ENCODE results near the gene PPP2R2D.

Gene PPP2R2D

GRCh38 chr10:131872011-131872826, 28.6 kb upstream of the PPP2R2D start:
- H3K9me3 ChIP-seq (ENCODE audit: low read depth, low read length) = no peaks in the 10 kb centered on the region
- TF ChIP-seq POLR2AphosphoS5 (IDR thresholded peaks at IDR 0.05; ENCODE audit: borderline replicate concordance, low read depth, low read length) (no peak), FOXP2 (optimal IDR thresholded peaks at IDR 0.05; ENCODE audit: control extremely low read depth, extremely low read length, insufficient read depth) (no peak), EZH2 (IDR thresholded peaks at IDR 0.05) (no peak)
- H3K4me3 ChIP-seq = no peak overlapping the region
- no peaks in the 10 kb centered on the region for H3K36me3 ChIP-seq (ENCODE audit: insufficient read depth, low read length)
- no peak overlapping the region for H3K27ac ChIP-seq
- no peak for DNase-seq (ENCODE audit: low read depth, low spot score)
- H3K9ac ChIP-seq (ENCODE audit: insufficient read length) = no peak overlapping the region

- no peak overlapping the region for H3K27ac ChIP-seq
- TF ChIP-seq FOXP2 (optimal IDR thresholded peaks at IDR 0.05; ENCODE audit: control extremely low read depth, extremely low read length, insufficient read depth) (no peak), POLR2AphosphoS5 (IDR thresholded peaks at IDR 0.05; ENCODE audit: borderline replicate concordance, low read depth, low read length) (no peak), EZH2 (IDR thresholded peaks at IDR 0.05) (no peak)
- H3K9me3 ChIP-seq (ENCODE audit: low read depth, low read length) = no peaks in the 10 kb centered on the region
- no peaks in the 10 kb centered on the region for H3K36me3 ChIP-seq (ENCODE audit: insufficient read depth, low read length)
- DNase-seq (ENCODE audit: low read depth, low spot score) = no peak
- H3K4me3 ChIP-seq = no peak overlapping the region
- no peak overlapping the region for H3K9ac ChIP-seq (ENCODE audit: insufficient read length)
Measured at GRCh38 chr10:131872827-131873375, 27.9 kb upstream of the PPP2R2D start.

GRCh38 chr10:131874991-131875451, 25.8 kb upstream of the PPP2R2D start:
- peak; percentile 1 for DNase-seq (ENCODE audit: low read depth, low spot score)
- H3K9me3 ChIP-seq (ENCODE audit: low read depth, low read length) = no peaks in the 10 kb centered on the region
- H3K4me3 ChIP-seq = no peak overlapping the region; the same call in 1 of the 2 replicates
- TF ChIP-seq FOXP2 (optimal IDR thresholded peaks at IDR 0.05; ENCODE audit: control extremely low read depth, extremely low read length, insufficient read depth) (no peak), POLR2AphosphoS5 (IDR thresholded peaks at IDR 0.05; ENCODE audit: borderline replicate concordance, low read depth, low read length) (no peak), EZH2 (IDR thresholded peaks at IDR 0.05) (no peak)
- H3K27ac ChIP-seq = no peak overlapping the region
- no peak overlapping the region for H3K9ac ChIP-seq (ENCODE audit: insufficient read length)
- no peaks in the 10 kb centered on the region for H3K36me3 ChIP-seq (ENCODE audit: insufficient read depth, low read length)

- Histone ChIP-seq H3K27ac (no peak overlapping the region), H3K4me3 (no peak overlapping the region), H3K9ac (ENCODE audit: insufficient read length) (no peak overlapping the region), H3K9me3 (ENCODE audit: low read depth, low read length) (no peaks in the 10 kb centered on the region), H3K36me3 (ENCODE audit: insufficient read depth, low read length) (no peaks in the 10 kb centered on the region)
- TF ChIP-seq FOXP2 (optimal IDR thresholded peaks at IDR 0.05; ENCODE audit: control extremely low read depth, extremely low read length, insufficient read depth) = no peak
- no peak for TF ChIP-seq POLR2AphosphoS5 (IDR thresholded peaks at IDR 0.05; ENCODE audit: borderline replicate concordance, low read depth, low read length)
- TF ChIP-seq EZH2 (IDR thresholded peaks at IDR 0.05) = no peak
- DNase-seq (ENCODE audit: low read depth, low spot score) = no peak
Measured at GRCh38 chr10:131875501-131875900, 25.3 kb upstream of the PPP2R2D start.

- TF ChIP-seq FOXP2 (optimal IDR thresholded peaks at IDR 0.05; ENCODE audit: control extremely low read depth, extremely low read length, insufficient read depth) = no peak
- TF ChIP-seq EZH2 (IDR thresholded peaks at IDR 0.05) = no peak
- TF ChIP-seq POLR2AphosphoS5 (IDR thresholded peaks at IDR 0.05; ENCODE audit: borderline replicate concordance, low read depth, low read length) = no peak
- Histone ChIP-seq H3K27ac (no peak overlapping the region), H3K36me3 (ENCODE audit: insufficient read depth, low read length) (no peaks in the 10 kb centered on the region), H3K9ac (ENCODE audit: insufficient read length) (no peak overlapping the region), H3K9me3 (ENCODE audit: low read depth, low read length) (no peaks in the 10 kb centered on the region), H3K4me3 (no peak overlapping the region)
- DNase-seq (ENCODE audit: low read depth, low spot score) = no peak
Measured at GRCh38 chr10:131876017-131876416, 24.8 kb upstream of the PPP2R2D start.

GRCh38 chr10:131876508-131876907, 24.3 kb upstream of the PPP2R2D start:
- DNase-seq (ENCODE audit: low read depth, low spot score) = no peak
- H3K9ac ChIP-seq (ENCODE audit: insufficient read length) = no peak overlapping the region
- no peak overlapping the region for H3K27ac ChIP-seq
- H3K9me3 ChIP-seq (ENCODE audit: low read depth, low read length) = no peaks in the 10 kb centered on the region
- H3K36me3 ChIP-seq (ENCODE audit: insufficient read depth, low read length) = no peaks in the 10 kb centered on the region
- no peak for TF ChIP-seq EZH2 (IDR thresholded peaks at IDR 0.05)
- TF ChIP-seq FOXP2 (optimal IDR thresholded peaks at IDR 0.05; ENCODE audit: control extremely low read depth, extremely low read length, insufficient read depth) = no peak
- no peak for TF ChIP-seq POLR2AphosphoS5 (IDR thresholded peaks at IDR 0.05; ENCODE audit: borderline replicate concordance, low read depth, low read length)
- H3K4me3 ChIP-seq = no peak overlapping the region

- H3K9me3 ChIP-seq (ENCODE audit: low read depth, low read length) = no peaks in the 10 kb centered on the region
- no peak overlapping the region for H3K27ac ChIP-seq
- no peak overlapping the region for H3K4me3 ChIP-seq
- TF ChIP-seq POLR2AphosphoS5 (IDR thresholded peaks at IDR 0.05; ENCODE audit: borderline replicate concordance, low read depth, low read length) = no peak
- no peak for TF ChIP-seq EZH2 (IDR thresholded peaks at IDR 0.05)
- no peak for TF ChIP-seq FOXP2 (optimal IDR thresholded peaks at IDR 0.05; ENCODE audit: control extremely low read depth, extremely low read length, insufficient read depth)
- H3K36me3 ChIP-seq (ENCODE audit: insufficient read depth, low read length) = no peaks in the 10 kb centered on the region
- no peak overlapping the region for H3K9ac ChIP-seq (ENCODE audit: insufficient read length)
- DNase-seq (ENCODE audit: low read depth, low spot score) = no peak
Measured at GRCh38 chr10:131880016-131880590, 20.7 kb upstream of the PPP2R2D start.

- no peak for DNase-seq (ENCODE audit: low read depth, low spot score)
- no peaks in the 10 kb centered on the region for H3K9me3 ChIP-seq (ENCODE audit: low read depth, low read length)
- H3K9ac ChIP-seq (ENCODE audit: insufficient read length) = no peak overlapping the region
- no peak overlapping the region for H3K4me3 ChIP-seq
- H3K36me3 ChIP-seq (ENCODE audit: insufficient read depth, low read length) = no peaks in the 10 kb centered on the region
- TF ChIP-seq EZH2 (IDR thresholded peaks at IDR 0.05) = no peak
- TF ChIP-seq POLR2AphosphoS5 (IDR thresholded peaks at IDR 0.05; ENCODE audit: borderline replicate concordance, low read depth, low read length) = no peak
- no peak for TF ChIP-seq FOXP2 (optimal IDR thresholded peaks at IDR 0.05; ENCODE audit: control extremely low read depth, extremely low read length, insufficient read depth)
- no peak overlapping the region for H3K27ac ChIP-seq
Measured at GRCh38 chr10:131881104-131881880, 19.5 kb upstream of the PPP2R2D start.
